HEK293T (cell line): Measurements from ENCODE around the gene PALLD.

Source experiments
- CTCF ChIA-PET: fragments of 350-600 bp; formaldehyde crosslinking; extraction: SDS; loops from one replicate; lab custom pipeline; 2021; ENCODE audit warnings: antibody characterized with exemption, inconsistent platforms; lab: Yijun Ruan, JAX
- POLR2A ChIA-PET: fragments of 350-600 bp; formaldehyde crosslinking; extraction: SDS; loops from one replicate; lab custom pipeline; 2020; ENCODE audit warnings: antibody characterized with exemption, inconsistent platforms; lab: Yijun Ruan, JAX
- DNase-seq: peaks from one replicate; pipeline ENCODE4 v3.0.0; 2012; ENCODE audit warnings: mixed read lengths; ENCODE audit errors: extremely low spot score
- ARNT ChIP-seq: fragments of 450-650 bp; IDR thresholded peaks from 2 replicates; pipeline ENCODE4 v1.6.1; 2017; ENCODE audit warnings: mild to moderate bottlenecking
- BHLHE40 ChIP-seq: fragments of 450-650 bp; IDR thresholded peaks from 2 replicates; pipeline ENCODE4 v1.6.1; 2016; ENCODE audit warnings: mild to moderate bottlenecking, moderate library complexity, borderline replicate concordance
- CTBP1 ChIP-seq: fragments of 450-650 bp; IDR thresholded peaks from 2 replicates; pipeline ENCODE4 v1.6.1; 2016; ENCODE audit warnings: borderline replicate concordance
- ELF4 ChIP-seq: fragments of 450-650 bp; IDR thresholded peaks from 2 replicates; pipeline ENCODE4 v1.6.1; 2017; ENCODE audit warnings: antibody characterized with exemption
- FOXA1 ChIP-seq: fragments of 450-650 bp; IDR thresholded peaks from 2 replicates; pipeline ENCODE4 v1.6.1; 2016; ENCODE audit warnings: mild to moderate bottlenecking
- FOXK2 ChIP-seq: fragments of 450-650 bp; IDR thresholded peaks from 2 replicates; pipeline ENCODE4 v1.6.1; 2016; ENCODE audit warnings: mild to moderate bottlenecking
- FOXM1 ChIP-seq: fragments of 450-650 bp; IDR thresholded peaks from 2 replicates; pipeline ENCODE4 v1.6.1; 2017; ENCODE audit warnings: mild to moderate bottlenecking, borderline replicate concordance
- HDGF ChIP-seq: fragments of 450-650 bp; IDR thresholded peaks from 2 replicates; pipeline ENCODE4 v1.6.1; 2017; ENCODE audit warnings: antibody characterized with exemption, borderline replicate concordance
- L3MBTL2 ChIP-seq: fragments of 450-650 bp; conservative IDR thresholded peaks from 2 replicates; pipeline ENCODE4 v1.6.1; 2016; ENCODE audit warnings: mild to moderate bottlenecking
- LEF1 ChIP-seq: fragments of 450-650 bp; IDR thresholded peaks from 2 replicates; pipeline ENCODE4 v1.6.1; 2017; ENCODE audit warnings: mild to moderate bottlenecking, borderline replicate concordance
- NFRKB ChIP-seq: fragments of 450-650 bp; IDR thresholded peaks from 2 replicates; pipeline ENCODE4 v1.6.1; 2016; ENCODE audit warnings: mild to moderate bottlenecking, moderate library complexity
- PKNOX1 ChIP-seq: fragments of 450-650 bp; IDR thresholded peaks from 2 replicates; pipeline ENCODE4 v1.6.1; 2016
- SP1 ChIP-seq: fragments of 450-650 bp; IDR thresholded peaks from 2 replicates; pipeline ENCODE4 v1.6.1; 2017
- SUZ12 ChIP-seq: fragments of 450-650 bp; IDR thresholded peaks from 2 replicates; pipeline ENCODE4 v1.6.1; 2016; ENCODE audit warnings: mild to moderate bottlenecking
- TARDBP ChIP-seq: fragments of 450-650 bp; IDR thresholded peaks from 2 replicates; pipeline ENCODE4 v1.6.1; 2016
- ZNF384 ChIP-seq: fragments of 450-650 bp; IDR thresholded peaks from 2 replicates; pipeline ENCODE4 v1.6.1; 2016

The PALLD gene

GRCh38 chr4:168691631-168692369 is 194.9 kb downstream of the PALLD start:
- DNase-seq, result no peak
- ChIA-PET CTCF (interaction anchor here (1.6 kb wide), 1 partner anchor 106 kb away, joined by 3 read pairs; no protein-coding TSS in a partner anchor), POLR2A (no interaction called here)
- no peak for TF ChIP-seq FOXA1

- CTCF ChIA-PET, result interaction anchor here (1.0 to 1.6 kb wide), 2 partner anchors 11 to 108 kb away, joined by 3 to 5 read pairs; no protein-coding TSS in a partner anchor
- POLR2A ChIA-PET, result interaction anchor here (0.6 to 1.0 kb wide), 3 partner anchors 20 to 292 kb away, joined by 3 read pairs; no protein-coding TSS in a partner anchor
- TF ChIP-seq NFRKB (no peak), ZNF384 (no peak), SUZ12 (no peak), CTBP1 (no peak), PKNOX1 (no peak), L3MBTL2 (no peak), SP1 (no peak)
- no peak for DNase-seq
Observed at GRCh38 chr4:168693750-168694490, 197.1 kb downstream of the PALLD start.

DNA sequence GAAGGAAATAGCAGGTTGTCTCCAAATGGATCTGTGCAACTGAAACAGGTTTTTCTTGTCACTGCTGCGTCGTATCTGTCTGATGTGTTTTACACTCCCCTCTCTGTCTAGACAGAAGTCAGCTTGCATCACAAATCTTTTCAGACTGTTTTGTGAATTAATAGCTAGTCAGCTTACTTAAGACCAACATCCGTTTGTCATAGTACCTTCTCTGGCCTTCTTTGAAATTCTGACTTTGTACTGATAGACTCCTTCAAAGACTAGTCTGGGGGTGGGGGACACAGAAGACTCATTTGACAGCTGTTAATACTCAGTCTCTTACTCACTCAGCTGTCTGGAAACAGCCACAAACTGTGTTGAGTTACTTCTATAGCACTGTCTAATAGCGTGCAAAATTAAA is 197.8 kb downstream of the PALLD start:
- TF ChIP-seq FOXM1 (no peak), LEF1 (no peak), ZNF384 (no peak), FOXA1 (no peak), PKNOX1 (no peak), L3MBTL2 (no peak), ARNT (no peak), SP1 (no peak), NFRKB (no peak), FOXK2 (no peak)
- CTCF ChIA-PET, result interaction anchor here (1.0 kb wide), 1 partner anchor 12 kb away, joined by 5 read pairs; no protein-coding TSS in a partner anchor
- DNase-seq, result no peak
- POLR2A ChIA-PET, result interaction anchor here (0.6 kb wide), 1 partner anchor 291 kb away, joined by 3 read pairs; no protein-coding TSS in a partner anchor

- TF ChIP-seq NFRKB (no peak), FOXK2 (no peak), ARNT (no peak), FOXM1 (no peak), ELF4 (no peak), FOXA1 (no peak), HDGF (no peak), ZNF384 (no peak), LEF1 (no peak), CTBP1 (no peak), L3MBTL2 (no peak), SUZ12 (no peak), PKNOX1 (no peak), SP1 (no peak), TARDBP (no peak), BHLHE40 (no peak)
- DNase-seq, result no peak
- ChIA-PET POLR2A (no interaction called here), CTCF (no interaction called here)
Observed at GRCh38 chr4:168695288-168695687, 198.4 kb downstream of the PALLD start.

GRCh38 chr4:168696280-168696679 is 199.4 kb downstream of the PALLD start:
- ChIA-PET POLR2A (no interaction called here), CTCF (interaction anchor here (0.7 kb wide), 1 partner anchor 14 kb away, joined by 4 read pairs; no protein-coding TSS in a partner anchor)
- TF ChIP-seq SUZ12 (no peak), ELF4 (no peak), FOXK2 (no peak), CTBP1 (no peak), FOXA1 (no peak), HDGF (no peak), ZNF384 (no peak), SP1 (no peak), ARNT (no peak), FOXM1 (no peak), TARDBP (no peak), PKNOX1 (no peak), L3MBTL2 (no peak)
- no peak for DNase-seq
